Measurements from ENCODE around the gene CLDN9.

GRCh38 chr16:3015865-3016521, 3.3 kb downstream of the CLDN9 start:
- TF ChIP-seq POLR2AphosphoS5 (IDR thresholded peaks at IDR 0.05; ENCODE audit: low read depth, low read length) = no peak
- no peak for TF ChIP-seq TAF1 (IDR thresholded peaks at IDR 0.05; ENCODE audit: low read depth, low read length)
- TF ChIP-seq POLR2A (IDR thresholded peaks at IDR 0.05; ENCODE audit: low read depth, low read length) = no peak
- no peak for TF ChIP-seq POU2F2 (IDR thresholded peaks at IDR 0.05; ENCODE audit: low read depth, low read length)
- no peak for TF ChIP-seq SPI1 (IDR thresholded peaks at IDR 0.05; ENCODE audit: low read depth, low read length)
- TF ChIP-seq PAX5 (IDR thresholded peaks at IDR 0.05; ENCODE audit: insufficient read depth, low read length, severe bottlenecking) = no peak
